Measurements from ENCODE around the gene GRIK4.

DNA sequence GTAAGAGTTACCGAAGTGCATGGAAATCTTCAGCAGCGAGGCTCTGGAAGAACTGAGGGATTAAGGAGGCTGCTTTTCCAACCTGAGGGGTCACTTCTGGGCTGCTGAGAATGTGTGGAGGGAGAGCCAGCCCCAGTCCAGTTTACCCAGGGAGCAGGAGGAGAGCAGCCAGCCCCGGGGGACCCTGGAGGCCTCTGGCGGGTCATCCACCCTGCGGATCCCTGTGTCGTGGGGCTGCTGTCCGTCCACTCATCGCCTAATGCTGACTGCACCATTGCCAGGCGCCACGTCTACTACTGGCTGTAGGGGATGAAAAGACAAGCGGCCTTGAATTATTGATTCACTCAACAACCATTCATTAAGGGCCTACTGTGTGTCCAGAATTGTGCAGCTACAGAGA lies 283.6 kb downstream of the GRIK4 start:
- TF ChIP-seq POLR2A (IDR thresholded peaks at IDR 0.05) = no peak
- no peak for TF ChIP-seq CTCF (IDR thresholded peaks at IDR 0.05)
